Stimulated activated CD4-positive, alpha-beta T cell treated with anti-CD3 and anti-CD28 coated beads, Interleukin-4, amount 100 ng/mL, for 1 hour (primary cell): ENCODE results near the gene TMEM178B.

Experiments
- DNase-seq: peaks from one replicate; pipeline ENCODE4 v3.0.0-alpha.2; 2020

The TMEM178B gene

GRCh38 chr7:141441837-141442627 is 368.2 kb downstream of the TMEM178B start:
- no peak for DNase-seq

DNA sequence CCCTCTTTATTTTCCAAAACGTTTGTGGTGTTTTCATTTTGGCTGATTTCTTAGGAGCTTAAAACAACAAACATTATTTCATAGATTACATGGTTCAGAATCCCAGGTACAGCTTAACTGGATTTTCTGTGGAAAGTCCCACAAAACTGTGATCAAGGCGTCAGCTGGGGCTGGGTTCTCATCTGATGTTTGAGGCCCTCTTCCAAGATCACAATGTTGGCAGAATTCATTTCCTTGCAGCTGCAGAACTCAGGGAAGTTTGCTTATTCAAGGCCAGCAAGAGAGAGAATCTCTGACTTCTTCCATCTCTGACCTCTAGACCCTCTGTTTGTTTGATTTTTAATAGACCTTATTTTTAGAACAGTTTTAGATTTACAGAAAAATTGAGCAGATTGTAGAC is 368.9 kb downstream of the TMEM178B start:
- no peak for DNase-seq

DNA sequence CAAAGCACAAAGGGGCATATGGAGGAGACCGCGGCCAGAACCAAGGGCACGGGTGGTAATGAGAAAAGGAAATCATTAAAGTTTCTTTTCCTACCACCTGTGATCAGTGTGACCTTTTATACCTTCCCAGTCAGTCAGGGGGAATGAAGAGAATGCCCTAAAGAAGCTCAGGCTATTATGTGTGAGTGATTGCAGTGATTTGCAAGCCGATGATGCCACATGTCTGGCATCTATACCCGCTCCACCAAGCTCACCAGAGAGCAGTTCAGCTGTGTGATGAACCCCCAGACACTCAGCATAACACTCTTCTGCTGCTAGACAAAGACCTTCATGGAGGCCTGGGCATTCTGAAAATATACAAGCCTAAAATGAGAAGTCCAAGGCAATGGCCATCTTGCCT is 371.1 kb downstream of the TMEM178B start:
- DNase-seq: no peak

GRCh38 chr7:141451232-141451631 is 377.4 kb downstream of the TMEM178B start:
- DNase-seq: no peak

- no peak for DNase-seq
These were observed 379.0 kb downstream of the TMEM178B start for GRCh38 chr7:141452911-141453310.

- no peak for DNase-seq
These were observed 380.5 kb downstream of the TMEM178B start for GRCh38 chr7:141454338-141454737.

GRCh38 chr7:141455723-141456122 is 381.9 kb downstream of the TMEM178B start:
- DNase-seq: no peak

DNA sequence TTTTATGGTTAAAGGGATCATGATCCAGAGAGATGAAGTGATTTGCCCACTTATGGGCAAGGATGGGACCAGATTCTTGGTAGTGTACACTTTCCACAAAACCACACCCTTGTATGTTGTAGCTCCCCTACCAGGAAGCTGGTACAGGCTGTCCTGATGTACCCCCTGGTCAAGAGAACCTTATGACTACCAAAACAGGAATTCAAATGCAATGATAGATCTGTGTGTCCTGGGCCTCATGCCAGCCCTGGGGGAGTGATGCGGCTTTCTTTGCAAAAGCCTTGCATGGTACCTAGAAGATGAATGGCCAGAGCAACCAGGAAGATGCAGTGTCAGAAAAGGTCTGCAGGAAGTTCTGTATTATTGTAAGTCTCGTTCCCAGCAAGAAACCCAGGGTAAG is 382.4 kb downstream of the TMEM178B start:
- DNase-seq: no peak

DNA sequence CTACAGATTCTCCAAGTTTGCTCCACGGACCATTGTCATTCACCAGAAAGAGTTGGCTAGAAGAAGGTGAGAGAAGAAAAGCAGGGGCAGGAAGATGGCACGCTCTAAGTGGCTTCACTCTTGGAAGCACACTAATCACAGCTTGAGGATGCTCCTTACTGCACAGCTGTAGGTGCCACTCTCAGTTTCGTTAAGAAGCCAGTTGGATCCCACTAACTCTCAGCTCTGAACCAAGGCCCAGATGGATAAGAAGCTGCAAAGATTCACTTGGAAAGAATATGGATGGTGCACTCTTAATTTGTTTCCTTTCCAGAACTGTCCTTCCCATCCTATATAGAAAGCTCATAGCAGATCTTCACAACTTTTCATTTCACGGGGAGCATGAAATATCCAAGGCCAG is 382.8 kb downstream of the TMEM178B start:
- no peak for DNase-seq

DNA sequence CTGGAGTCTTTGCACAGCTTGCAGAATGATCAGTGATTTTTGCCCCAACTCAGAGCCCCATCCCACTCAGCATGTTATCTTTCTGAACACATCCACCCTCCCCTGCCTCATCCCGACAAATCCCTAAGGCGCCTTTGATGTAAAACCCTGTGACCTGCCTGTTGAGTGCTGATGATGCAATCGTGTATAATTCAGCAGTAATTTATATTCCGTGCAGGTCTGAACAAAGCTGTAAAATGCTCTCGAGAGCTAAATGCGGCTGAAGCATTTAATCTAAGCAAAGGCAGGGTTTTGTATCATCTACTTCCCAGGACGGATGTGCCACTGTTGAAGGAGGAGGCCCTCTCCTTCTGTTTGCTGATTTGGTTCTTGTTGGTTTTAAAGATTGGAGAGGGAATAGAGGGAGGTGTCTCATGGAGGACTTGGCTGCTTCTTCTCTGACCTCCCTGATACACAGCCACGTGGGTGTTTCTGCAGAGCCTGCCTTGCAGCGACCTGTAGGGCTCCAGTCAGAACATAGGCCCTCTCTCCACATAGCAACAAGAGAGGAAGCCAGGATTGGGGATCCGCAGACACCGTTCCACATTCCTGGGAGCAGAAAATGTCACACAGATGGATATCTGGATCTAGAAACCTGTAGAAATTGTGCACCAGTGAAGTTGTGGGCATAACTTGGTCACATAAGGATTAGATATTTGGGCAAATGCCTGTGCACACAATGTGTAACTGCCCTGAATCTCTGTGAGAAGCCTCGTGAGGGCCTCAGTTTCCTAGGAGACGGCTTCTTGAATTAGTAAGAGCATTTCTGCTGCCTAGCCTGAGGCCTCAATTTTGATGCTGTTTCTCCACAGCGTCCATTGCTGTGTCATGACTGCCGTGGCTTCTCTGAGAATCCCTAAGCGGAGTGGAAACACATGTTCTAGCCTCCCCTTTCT is 387.2 kb downstream of the TMEM178B start:
- DNase-seq: no peak

DNA sequence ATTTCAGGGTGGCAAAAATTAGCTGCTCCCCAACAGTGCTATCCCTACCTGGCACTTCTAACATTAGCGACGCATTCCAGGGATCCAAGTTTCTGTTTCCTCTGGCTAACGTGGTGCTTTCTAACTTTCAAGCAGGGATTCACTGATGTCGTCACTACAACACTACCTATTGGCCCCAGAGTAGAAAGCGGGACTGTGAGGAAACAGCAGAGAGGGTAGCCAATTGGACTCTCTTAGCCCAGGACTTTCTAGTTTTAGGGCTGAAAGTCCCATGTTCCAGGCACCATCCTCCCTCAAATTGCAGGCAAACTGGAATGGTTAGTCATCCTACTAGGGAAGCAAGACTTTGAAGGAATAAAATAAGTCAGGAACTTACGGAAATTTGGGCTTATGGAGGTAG is 388.1 kb downstream of the TMEM178B start:
- DNase-seq: no peak

DNA sequence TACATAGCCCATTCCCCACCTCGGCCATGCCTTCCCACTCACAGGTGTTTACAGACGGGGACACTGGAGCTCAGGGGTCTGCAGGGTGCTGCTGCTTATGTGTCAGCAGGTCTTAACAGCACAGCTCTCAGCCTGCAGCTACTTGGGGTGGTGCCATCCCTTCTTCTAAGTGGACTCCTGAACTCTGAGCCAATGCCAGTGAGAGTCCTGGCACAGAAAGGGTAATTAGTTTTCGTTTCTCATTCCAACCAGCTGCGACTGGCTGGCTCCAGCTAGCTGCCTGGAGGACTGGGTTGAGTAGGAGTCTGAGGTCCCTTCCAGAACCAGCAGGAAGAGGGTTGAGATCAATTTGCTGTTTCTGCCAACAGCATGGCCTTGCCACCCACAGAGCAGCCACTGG is 389.1 kb downstream of the TMEM178B start:
- DNase-seq: no peak

DNA sequence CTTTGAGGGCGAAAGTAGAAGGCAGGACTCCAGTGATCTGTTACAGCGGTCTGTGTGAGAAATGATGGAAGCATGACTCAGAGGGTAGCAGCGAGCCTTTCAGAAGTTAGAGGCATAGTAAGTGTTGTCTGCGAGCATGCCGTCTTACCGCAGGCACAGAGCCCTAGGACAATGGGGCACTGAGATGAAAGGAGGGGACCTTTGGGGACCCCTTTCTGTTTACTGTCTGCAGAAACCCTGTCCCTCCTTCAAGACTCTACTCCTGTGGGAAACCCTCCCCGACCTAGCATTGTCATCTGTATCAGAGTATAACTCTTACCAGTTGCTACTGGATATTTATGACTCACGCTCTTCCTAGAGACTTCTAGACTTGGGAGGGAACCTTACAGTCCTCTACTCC is 390.1 kb downstream of the TMEM178B start:
- no peak for DNase-seq

- no peak for DNase-seq
These were observed 390.7 kb downstream of the TMEM178B start for GRCh38 chr7:141464551-141464950.

- DNase-seq: no peak
These were observed 392.5 kb downstream of the TMEM178B start for GRCh38 chr7:141466151-141466904.

- no peak for DNase-seq
These were observed 394.5 kb downstream of the TMEM178B start for GRCh38 chr7:141468341-141468740.

DNA sequence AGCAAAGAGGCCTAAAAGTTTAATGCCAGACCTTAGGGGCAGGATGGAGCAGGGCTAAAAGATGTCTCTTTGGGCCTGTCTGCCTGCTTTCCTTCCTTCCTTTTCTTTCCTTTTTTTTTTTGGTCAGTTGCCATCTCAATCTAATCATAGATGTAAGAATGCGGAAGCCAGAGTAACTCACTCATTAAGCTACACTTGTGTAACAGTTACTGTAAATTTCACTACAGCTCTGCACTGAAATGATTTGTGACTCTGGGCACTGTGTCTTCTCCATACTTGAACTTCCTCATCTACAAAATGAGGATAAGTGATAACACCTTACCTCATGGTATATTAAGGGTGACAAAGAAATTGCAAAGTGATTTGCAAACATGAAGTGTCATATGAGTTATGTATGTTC is 401.8 kb downstream of the TMEM178B start:
- DNase-seq: no peak

GRCh38 chr7:141477865-141478264 is 404.0 kb downstream of the TMEM178B start:
- no peak for DNase-seq

- no peak for DNase-seq
These were observed 405.0 kb downstream of the TMEM178B start for GRCh38 chr7:141478845-141479244.

GRCh38 chr7:141480953-141481352 is 407.1 kb downstream of the TMEM178B start:
- no peak for DNase-seq

- no peak for DNase-seq
These were observed 408.1 kb downstream of the TMEM178B start for GRCh38 chr7:141481971-141482370.

GRCh38 chr7:141483044-141483443 is 409.2 kb downstream of the TMEM178B start:
- no peak for DNase-seq

GRCh38 chr7:141484907-141485306 is 411.0 kb downstream of the TMEM178B start:
- DNase-seq: no peak
